ENCODE measurements around the gene TCAIM. TPM values are rescaled to one million over a fixed set of nuclear protein-coding genes. Genes with fewer than 3 reads are reported as not detected.

Gene TCAIM
- total RNA-seq, 2 donors from 2014 or later, result 23.2 to 26.3 TPM

DNA sequence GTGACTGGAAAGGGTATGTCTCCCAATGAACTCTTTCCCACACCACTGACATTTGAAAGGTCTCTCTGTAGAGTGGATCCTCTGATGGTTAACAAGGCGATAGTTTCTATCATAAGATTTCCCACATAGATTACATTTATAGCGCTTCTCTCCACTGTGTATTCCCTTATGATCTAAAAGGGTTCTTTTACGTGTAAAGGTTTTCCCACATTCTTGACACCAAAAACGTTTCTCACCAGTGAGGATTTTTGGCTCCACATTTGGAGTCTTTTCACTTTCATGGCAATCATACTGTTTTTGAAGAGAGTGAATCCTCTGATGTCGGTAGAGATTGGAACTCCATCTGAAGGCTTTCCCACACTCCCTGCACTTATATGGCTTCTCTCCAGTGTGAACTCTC lies 108.4 kb downstream of the TCAIM start:
- Histone ChIP-seq H3K4me1 (ENCODE audit: control insufficient read depth, insufficient read depth, low read length) (no peaks in the 10 kb centered on the region), H3K36me3 (ENCODE audit: control insufficient read depth, insufficient read depth, low read length) (peaks cover 76% of the 10 kb centered on the region), H3K27ac (ENCODE audit: low read depth, low read length) (no peak overlapping the region), H3K9me3 (ENCODE audit: control insufficient read depth, low read length) (peaks cover 17% of the 10 kb centered on the region), H3K4me3 (ENCODE audit: low read length) (no peak overlapping the region), H3K27me3 (ENCODE audit: control insufficient read depth, insufficient read depth, low read length, poor library complexity, severe bottlenecking) (no peaks in the 10 kb centered on the region), H3K9ac (ENCODE audit: extremely low read depth, low read length, poor library complexity, severe bottlenecking) (no peak overlapping the region)
- Mint-ChIP-seq H3K27me3 (ENCODE audit: insufficient read depth) (no peaks in the 10 kb centered on the region), H3K36me3 (ENCODE audit: low read depth) (peaks cover 88% of the 10 kb centered on the region), H3K27ac (no peak overlapping the region), H3K4me3 (no peak overlapping the region), H3K9me3 (peaks cover 45% of the 10 kb centered on the region), H3K4me1 (no peaks in the 10 kb centered on the region)
- TF ChIP-seq, protein P1, sequence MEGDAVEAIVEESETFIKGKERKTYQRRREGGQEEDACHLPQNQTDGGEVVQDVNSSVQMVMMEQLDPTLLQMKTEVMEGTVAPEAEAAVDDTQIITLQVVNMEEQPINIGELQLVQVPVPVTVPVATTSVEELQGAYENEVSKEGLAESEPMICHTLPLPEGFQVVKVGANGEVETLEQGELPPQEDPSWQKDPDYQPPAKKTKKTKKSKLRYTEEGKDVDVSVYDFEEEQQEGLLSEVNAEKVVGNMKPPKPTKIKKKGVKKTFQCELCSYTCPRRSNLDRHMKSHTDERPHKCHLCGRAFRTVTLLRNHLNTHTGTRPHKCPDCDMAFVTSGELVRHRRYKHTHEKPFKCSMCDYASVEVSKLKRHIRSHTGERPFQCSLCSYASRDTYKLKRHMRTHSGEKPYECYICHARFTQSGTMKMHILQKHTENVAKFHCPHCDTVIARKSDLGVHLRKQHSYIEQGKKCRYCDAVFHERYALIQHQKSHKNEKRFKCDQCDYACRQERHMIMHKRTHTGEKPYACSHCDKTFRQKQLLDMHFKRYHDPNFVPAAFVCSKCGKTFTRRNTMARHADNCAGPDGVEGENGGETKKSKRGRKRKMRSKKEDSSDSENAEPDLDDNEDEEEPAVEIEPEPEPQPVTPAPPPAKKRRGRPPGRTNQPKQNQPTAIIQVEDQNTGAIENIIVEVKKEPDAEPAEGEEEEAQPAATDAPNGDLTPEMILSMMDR (conservative IDR thresholded peaks at IDR 0.05), result no peak
- no peak for DNase-seq
- 93 to 96% methylated on average over 5 of the region's 5 CpGs for WGBS, 2 experiments (ENCODE audit: insufficient coverage in 1 of 2, insufficient read length in 1 of 2)

DNA sequence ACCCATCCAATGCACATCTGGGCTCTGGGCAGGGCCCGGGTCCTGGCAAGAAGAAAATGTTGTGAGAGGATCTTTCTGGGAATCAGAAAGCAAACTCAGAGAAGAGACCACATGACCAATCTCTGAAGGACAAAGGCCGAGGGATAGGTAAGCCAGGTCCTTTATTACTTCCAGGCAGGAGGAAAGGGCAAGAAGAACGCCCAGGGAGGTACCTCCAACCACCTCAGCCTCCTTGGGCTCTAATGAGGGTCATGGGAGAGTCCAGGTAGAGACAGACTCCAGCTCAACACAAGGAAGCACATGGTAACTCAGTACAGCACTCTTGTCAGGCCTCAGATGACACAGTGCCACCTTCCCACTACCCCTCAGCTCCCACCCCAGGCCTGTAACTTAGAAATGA lies 112.9 kb downstream of the TCAIM start:
- peaks cover 92% of the 10 kb centered on the region for H3K36me3 Mint-ChIP-seq (ENCODE audit: low read depth)

DNA sequence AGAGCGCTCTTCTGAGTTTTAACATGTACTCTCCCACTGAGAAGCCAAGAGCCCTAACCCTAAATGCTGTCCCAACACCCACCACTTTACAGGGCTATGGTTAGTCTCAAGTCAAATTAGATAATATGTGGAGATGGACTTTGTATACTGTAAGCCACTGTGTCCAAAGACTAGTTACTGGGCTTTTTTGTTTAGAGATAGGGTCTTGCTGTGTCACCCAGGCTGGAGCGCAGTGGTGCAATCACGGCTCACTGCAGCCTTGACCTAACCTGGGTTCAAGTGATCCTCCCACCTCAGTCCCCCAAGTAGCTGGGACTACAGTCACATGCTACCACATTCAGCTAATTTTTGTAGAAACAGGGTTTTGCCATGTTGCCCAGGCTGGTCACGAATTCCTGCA lies 115.7 kb downstream of the TCAIM start:
- H3K27ac ChIP-seq (ENCODE audit: low read depth, low read length), result no peak overlapping the region
- no peaks in the 10 kb centered on the region for H3K4me1 ChIP-seq (ENCODE audit: control insufficient read depth, insufficient read depth, low read length)
- no peak overlapping the region for H3K4me3 ChIP-seq (ENCODE audit: low read length)
- H3K27me3 ChIP-seq (ENCODE audit: control insufficient read depth, insufficient read depth, low read length, poor library complexity, severe bottlenecking), result no peaks in the 10 kb centered on the region
- H3K36me3 ChIP-seq (ENCODE audit: control insufficient read depth, insufficient read depth, low read length), result peaks cover 64% of the 10 kb centered on the region
- Mint-ChIP-seq H3K9me3 (peaks cover 3% of the 10 kb centered on the region), H3K27me3 (ENCODE audit: insufficient read depth) (no peaks in the 10 kb centered on the region), H3K36me3 (ENCODE audit: low read depth) (peaks cover 88% of the 10 kb centered on the region), H3K27ac (no peak overlapping the region), H3K4me3 (no peak overlapping the region), H3K4me1 (no peaks in the 10 kb centered on the region)
- H3K9ac ChIP-seq (ENCODE audit: extremely low read depth, low read length, poor library complexity, severe bottlenecking), result no peak overlapping the region
- DNase-seq, result no peak
- 93 to 100% methylated on average over 3 to 4 of the region's 4 CpGs for WGBS, 2 experiments (ENCODE audit: insufficient coverage in 1 of 2, insufficient read length in 1 of 2)
- TF ChIP-seq, protein P1 (conservative IDR thresholded peaks at IDR 0.05), result no peak
- H3K9me3 ChIP-seq (ENCODE audit: control insufficient read depth, low read length), result no peaks in the 10 kb centered on the region

More for the DNA sequence above, 112.9 kb downstream of the TCAIM start:
- Mint-ChIP-seq H3K27ac (peak overlapping the region; percentile 7), H3K4me1 (no peaks in the 10 kb centered on the region), H3K4me3 (no peak overlapping the region), H3K27me3 (ENCODE audit: insufficient read depth) (no peaks in the 10 kb centered on the region), H3K9me3 (peaks cover 31% of the 10 kb centered on the region)
- Histone ChIP-seq H3K9me3 (ENCODE audit: control insufficient read depth, low read length) (peaks cover 17% of the 10 kb centered on the region), H3K4me3 (ENCODE audit: low read length) (no peak overlapping the region), H3K27me3 (ENCODE audit: control insufficient read depth, insufficient read depth, low read length, poor library complexity, severe bottlenecking) (no peaks in the 10 kb centered on the region), H3K4me1 (ENCODE audit: control insufficient read depth, insufficient read depth, low read length) (no peaks in the 10 kb centered on the region), H3K9ac (ENCODE audit: extremely low read depth, low read length, poor library complexity, severe bottlenecking) (no peak overlapping the region), H3K36me3 (ENCODE audit: control insufficient read depth, insufficient read depth, low read length) (peaks cover 80% of the 10 kb centered on the region), H3K27ac (ENCODE audit: low read depth, low read length) (no peak overlapping the region)
- TF ChIP-seq, protein P1 (conservative IDR thresholded peaks at IDR 0.05), result no peak
- no peak for DNase-seq
- WGBS, 2 experiments (ENCODE audit: insufficient coverage in 1 of 2, insufficient read length in 1 of 2), result 93 to 95% methylated on average over 2 to 3 of the region's 3 CpGs
